NCI-H1436 treated with DMSO at 0.1 percent for 48 hours (cell line): Measurements from ENCODE around the gene SLC11A2.
"Not testable (repeated sequence)": the region's sequence is repeated elsewhere in the genome, so short reads cannot be mapped to it uniquely, and the experiment has no call there.

Source experiments
- DNase-seq: peaks from one replicate; lab custom pipeline; 2025; lab: John Stamatoyannopoulos, UW

The SLC11A2 gene

DNA sequence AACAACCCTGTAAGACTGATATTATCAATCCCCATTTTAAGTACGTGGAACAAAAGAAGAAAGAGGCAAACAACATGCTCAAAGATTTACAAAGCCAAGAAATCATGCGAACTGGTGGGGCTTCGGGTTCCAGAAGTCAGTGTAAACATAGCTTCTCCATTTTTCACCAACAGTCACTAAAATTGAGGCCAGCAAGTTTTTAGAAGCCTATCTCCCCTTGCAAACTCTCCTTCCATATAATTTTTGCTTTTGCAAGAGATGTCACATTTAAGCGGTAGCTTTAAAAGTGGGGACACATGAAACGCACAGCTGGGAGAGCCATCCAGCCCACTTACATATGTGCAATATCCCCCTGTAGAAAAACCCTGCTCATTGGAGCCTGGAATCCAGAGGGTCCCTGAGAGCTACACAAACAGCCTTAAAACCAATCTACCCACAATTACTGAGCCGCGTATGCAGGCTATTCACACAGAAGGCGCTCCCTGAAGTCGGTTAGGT lies 797 bp downstream of the SLC11A2 start:
- no peak for DNase-seq

DNA sequence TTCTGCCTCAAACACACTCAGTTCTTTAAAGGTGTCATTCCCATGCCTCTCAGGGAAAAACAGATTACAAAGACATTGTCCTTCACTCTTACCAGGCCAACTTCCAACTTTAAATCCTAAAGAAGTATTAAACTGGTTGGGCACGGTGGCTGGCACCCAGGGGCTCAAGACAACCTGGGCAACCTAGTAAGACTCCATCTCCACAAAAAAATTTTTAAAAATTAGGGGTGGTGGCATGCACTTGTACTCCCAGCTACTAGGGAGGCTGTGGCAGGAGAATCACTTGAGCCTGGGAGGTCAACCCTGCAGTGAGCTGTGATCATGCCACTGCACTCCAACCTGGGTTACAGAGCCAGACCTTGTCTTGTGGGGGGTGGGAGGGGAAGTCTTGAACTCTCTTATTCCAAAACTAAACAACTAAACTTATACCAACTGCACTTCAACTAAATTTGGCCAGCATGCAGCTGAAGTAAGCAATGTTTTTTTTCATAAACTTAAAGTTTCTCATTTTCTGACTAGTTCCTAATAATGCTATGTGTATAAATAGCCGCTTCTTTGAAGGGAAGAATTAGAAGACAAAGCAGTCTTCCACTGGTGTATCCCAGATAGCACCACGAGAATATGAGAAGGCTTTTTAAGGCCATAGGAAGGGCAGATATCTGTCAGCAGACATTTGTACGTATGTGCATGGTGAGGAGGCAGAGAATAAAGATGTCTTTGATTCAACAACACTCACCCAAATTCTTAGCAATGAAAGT lies 2.4 kb downstream of the SLC11A2 start:
- DNase-seq: no peak

DNA sequence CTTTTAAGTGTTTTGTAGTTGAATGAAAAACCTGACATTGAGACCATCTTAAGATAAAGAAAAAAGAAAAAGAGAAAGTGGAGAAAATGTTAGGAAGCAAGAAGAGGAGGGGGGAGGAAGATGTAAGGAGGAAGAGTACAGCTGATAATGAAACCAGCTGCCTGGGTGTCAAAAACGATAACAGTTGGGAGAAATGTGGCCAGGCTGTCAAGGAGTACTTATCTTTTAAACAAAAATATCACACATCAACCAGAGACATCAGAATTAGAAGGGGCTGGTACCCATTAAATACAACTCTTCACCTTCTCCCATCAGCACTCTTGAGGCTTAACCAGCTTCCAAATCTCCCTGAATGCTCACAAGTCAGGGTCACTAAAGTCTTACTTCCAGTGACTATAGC lies 4.5 kb downstream of the SLC11A2 start:
- no peak for DNase-seq

DNA sequence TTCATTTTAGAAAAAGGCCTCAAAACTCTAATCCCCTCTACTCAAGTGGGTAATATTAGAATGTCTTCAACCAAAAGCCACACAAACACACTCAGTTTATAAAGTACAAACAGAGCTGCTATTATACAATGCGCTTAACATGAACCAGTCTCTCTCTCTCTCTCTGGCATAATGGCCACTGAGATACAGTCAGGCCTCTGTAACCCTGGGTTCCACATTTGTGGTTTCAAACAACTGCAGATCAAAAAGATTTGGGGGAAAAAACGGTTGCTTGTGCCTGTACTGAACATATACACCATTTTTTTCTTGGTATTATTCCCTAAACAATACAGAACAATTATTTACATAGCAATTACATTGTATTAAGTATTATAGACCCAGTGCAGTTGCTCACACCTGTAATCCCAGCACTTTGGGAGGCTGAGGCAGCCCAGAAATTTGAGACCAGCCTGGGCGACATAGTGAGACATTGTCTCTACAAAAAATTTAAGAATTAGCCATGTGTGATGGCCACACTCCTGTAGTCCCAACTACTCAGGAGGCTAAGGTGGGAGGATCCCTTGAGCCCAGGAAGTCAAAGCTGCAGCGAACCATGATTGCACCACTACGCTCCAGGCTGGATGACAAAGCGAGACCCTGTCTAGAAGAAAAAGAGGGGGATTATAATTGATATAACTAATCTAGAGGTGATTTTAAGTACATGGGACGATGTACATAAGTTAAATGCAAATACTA lies 5.6 kb downstream of the SLC11A2 start:
- DNase-seq: no peak

DNA sequence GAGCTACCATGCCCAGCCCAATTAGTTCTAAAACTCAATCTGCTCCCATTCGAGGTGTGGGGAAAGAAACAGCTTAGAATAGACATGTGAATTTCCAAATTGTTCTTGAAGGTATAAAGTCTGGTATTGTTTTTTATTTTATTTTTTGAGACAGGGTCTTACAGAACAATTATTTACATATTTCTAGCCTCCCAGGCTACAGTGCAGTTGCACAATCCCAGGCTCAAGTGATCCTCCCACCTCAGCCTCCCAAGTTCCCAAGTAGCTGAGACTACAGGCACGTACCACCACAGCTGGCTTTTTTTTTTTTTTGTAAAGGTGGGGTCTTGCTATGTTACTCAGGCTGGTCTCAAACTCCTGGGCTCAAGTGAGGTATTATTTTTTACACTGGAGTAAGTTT lies 6.3 kb downstream of the SLC11A2 start:
- no peak for DNase-seq

DNA sequence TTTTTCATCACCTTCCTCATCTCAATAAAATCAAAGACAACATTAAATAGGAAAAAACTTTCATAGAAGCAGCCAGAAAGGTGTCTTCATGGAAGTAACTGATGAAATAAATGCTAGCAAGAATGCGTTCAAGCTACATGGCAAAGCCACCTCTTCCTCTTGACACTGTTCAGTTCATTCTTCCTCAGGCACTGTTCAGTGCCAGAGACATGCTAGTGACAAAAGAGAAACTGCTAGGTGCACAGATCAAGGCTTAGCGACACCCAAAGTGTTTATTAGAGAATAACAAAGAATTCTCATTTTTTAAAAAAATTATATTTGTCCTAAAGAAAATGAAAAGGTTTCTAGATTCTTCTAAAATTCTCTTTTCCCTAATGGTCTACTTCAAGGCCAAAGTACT lies 7.2 kb downstream of the SLC11A2 start:
- DNase-seq: no peak

DNA sequence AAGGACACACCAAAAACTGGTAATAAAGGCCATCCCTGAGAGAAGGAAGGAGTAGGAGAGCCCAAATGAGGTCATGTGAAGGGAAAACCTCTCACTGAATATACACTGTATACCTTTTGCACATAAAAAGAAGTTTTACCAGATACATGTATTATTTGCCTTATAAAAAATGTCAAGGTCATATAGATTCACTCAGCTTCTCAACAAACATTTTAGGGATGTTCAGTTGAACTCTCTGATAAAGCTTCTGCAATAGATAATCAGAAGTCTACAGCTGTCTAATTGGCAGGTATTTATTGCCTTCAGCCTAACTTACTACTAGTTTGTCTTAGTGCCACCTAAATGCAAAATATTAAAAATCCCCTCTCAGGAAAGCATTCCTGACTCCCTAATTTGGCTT lies 8.7 kb downstream of the SLC11A2 start:
- no peak for DNase-seq

DNA sequence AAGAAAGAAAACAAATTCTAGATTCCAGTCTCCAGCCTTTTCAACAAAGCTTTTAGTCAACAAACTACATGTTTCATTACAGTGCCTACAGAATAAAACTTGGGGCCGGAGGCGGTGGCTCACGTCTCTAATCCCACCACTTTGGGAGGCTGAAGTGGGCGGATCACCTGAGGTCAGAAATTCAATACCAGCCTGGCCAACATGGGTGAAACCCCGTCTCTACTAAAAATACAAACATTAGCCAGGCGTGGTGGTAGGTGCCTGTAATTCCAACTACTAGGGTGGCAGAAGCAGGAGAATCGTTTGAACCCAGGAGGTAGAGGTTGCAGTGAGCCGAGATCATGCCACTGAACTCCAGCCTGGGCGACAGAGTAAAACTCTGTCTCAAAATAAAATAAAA lies 11.7 kb downstream of the SLC11A2 start:
- DNase-seq: not testable (repeated sequence)

DNA sequence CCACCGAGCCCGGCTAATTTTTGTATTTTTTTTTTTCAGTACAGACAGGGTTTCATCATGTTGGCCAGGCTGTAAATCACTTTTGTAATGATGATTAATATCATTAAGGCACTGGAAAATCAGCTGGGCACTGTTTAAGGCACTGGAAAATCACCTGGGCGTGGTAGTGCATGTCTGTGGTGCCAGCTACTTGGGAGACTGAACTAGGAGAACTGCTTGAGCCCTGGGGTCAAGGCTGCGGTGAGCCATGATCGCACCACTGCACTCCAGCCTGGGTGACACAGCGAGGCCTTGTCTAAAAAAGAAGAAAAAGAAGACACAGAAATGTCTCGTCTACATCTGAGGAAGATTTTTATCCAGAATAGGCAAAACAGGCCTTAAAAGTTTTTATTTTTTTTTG lies 12.7 kb downstream of the SLC11A2 start:
- DNase-seq: no peak

DNA sequence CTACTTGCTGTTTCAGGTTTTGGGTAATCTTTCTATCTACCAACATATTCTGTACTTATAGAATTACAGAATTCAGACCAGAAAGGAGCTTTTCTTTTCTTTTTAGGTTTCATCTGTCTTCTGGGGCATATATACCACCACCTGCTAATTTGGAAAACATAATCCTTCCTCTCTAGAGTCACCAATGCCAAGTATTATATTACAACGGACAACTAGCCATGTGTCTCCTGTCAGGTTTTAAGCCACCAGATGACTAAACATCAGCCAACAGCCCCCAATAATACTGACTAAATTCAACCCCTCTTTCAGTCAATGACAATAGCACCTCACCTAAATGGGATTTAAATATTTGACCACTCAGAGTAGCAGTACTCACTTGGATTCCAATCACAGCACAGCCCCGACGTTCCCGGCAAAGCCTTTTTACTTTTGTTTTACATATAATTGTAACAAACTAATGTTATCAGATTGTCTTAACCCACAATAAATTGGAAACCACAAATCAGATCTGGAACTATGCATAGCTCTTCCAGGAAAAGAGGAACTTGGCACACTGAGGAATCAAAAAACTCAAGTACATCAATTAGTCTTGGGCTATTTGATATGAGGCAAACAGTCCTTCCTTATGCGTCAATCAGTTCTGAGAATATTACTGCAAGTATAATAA lies 13.5 kb downstream of the SLC11A2 start:
- no peak for DNase-seq

DNA sequence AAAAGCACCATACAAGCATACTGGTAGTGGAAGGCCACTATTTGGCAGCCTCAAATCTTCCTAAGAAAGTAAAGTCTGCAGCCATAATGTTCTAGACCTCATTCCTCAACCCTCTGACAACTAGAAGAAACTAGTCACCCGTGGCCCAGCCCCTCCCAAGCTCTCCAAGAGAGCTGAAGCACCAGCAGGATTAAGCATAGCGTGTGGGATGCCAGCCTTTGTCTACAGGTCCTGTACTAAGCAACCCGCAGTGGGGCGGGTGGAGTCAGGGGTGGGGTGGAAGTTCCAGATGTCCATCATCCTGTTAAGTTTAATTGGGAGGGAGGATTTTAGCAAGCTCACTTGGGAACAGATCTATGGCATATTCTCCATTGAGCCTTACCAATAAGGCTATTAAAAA lies 14.2 kb downstream of the SLC11A2 start:
- no peak for DNase-seq

DNA sequence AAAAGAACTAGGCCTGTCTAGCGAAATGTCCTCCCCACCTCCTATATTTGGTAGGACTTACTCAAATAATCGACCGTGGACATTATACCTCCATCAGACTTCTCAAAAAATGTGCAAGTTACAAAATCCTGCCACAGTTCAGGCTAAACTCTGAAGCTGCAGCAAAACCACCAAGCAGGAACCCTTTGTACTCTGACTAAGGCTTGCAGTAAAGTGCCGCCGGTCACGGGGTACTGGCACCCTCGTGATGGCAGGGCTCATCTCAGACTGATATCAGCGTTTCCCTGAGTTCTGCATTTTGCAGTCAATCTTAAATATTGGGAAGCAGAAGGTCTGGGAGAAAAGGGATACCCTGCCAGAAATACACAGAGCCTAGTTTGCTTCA lies 17.1 kb downstream of the SLC11A2 start:
- DNase-seq: no peak

DNA sequence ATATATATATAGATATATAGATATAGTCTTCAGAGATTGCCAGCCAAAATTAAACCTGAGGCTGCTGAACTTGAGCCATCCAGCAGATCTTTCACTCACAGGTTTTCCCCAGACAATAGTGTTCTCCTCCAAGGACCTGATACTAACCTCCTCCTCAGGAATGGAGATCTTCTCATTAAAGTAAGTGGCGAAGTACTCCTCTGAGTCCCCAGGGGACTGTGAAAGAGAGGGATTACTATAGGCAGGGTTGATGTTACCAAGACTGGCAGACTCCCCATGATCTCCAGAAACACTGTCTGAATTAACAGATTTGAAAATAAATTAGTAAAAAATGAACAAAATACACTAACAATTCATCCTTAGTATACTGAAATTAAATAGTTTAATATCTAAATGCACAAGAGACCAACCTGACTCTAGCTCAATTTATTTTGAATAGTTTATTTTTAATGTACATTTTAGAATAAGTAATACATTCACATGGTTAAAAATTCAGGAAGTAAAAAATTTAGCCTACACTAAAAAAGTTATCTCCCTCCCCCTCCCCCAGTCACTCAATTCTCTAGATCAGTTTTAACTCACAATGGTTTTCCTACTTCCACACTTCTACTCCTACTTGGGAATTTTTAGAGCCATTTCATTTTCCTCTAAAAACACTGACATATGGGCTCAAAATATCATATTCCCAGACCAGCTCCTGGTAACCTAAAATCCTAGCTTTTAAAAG lies 17.7 kb downstream of the SLC11A2 start:
- no peak for DNase-seq

DNA sequence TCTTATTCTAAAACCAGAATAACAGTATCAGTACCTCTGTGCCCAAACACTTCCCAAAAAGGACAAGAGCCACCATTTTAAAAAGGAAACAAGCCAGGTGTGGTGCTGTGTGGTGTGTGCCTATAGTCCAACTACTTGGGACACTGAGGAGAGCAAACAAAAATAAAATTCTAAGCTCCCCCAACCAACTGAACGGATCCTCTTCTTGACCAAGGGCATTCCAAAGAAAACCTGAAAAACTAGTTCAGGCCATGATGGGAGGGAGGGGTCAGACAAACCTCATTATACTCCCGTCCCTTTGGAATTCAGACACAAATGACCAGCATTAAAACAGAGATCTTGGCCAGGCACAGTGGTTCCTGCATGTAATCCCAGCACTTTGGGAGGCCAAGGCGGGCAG lies 20.5 kb downstream of the SLC11A2 start:
- no peak for DNase-seq

DNA sequence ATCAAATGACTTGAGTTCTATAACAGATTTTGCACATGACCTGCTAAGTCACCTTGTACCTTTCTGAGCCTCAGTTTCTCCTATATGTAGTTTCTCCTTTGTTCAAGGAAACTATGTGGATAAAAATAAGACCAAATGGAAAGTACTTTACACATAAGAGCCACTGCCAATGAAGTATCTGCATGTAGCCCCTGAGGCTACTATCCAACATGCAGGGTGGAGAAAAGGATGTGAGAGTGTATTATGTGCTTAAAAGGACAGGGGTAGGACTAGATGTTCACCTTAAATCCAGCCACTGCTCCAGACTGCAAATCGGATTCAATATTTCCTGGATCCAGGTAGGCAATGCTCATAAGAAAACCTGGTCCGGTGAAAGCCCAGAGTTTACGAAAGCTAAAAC lies 21.2 kb downstream of the SLC11A2 start:
- no peak for DNase-seq

DNA sequence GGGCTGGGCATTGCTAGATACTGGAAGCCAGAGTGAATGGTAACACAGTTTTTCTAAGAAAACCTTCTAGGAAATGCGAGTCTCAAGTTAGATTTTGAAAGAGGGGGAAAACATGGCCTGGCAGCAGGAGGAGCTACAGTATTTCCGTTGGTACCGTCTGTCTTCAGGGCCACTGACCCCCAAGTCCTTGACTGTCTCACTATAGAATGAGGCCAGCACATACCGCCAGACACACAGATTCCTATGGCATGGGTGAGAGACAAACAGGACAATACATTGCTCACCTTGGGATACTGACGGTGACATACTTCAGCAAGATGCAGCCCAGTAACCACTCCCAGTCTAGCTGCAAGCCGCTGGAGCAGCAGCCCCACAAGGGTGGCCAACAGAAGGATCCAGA lies 21.7 kb downstream of the SLC11A2 start:
- DNase-seq: no peak

DNA sequence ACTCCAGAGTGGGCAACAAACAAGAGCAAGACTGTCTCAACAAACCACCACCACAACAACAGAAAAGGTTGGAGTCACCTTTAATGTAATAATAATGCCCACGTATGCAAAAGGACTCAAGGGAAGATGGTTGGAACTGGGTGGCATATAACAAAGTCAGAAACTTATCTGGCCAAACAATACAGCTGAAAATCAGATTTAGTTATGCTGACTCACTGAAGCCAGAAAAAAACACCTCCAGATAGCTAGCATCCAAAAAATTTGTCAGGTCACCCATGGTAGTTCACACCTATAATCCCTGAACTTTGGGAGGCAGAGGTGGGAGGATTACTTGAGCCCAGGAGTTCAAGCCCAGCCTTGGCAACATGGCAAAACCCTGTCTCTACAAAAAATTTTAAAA lies 24.4 kb downstream of the SLC11A2 start:
- no peak for DNase-seq

DNA sequence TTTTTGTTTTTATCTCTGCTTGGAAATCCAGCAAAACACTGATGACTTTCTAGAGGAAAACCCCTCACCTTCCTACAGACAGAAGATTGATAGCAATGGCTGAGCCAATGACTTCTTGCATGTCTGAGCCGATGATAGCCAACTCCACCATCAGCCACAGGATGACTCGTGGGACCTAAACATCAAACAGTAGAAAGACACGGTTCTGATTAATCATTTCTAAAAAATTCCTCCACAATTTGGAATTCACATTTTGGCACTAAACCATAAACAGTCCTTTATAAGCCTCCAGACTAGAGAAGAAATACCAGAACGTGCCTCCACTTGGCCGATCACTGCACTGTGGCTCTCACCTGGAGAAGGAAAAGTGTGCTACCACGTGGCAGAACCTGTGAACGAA lies 25.9 kb downstream of the SLC11A2 start:
- DNase-seq: no peak

DNA sequence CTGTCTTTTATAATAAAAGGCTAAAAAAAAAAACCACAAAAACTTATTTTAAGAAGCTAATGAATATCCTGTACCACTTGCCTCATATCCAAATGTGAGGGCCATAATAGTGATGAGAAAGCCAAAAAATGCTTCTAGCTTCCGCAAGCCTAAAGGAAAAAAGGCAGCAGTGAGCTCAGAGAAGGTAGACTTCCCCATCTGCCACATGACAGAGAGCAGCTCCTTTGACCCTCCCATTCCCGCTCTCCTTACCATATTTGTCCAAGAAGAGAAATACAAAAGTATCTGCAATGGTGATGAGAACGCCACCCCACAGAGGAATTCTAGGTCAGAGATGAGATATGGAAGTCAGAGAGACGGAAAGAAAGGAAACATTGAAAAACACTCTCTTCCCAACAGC lies 27.1 kb downstream of the SLC11A2 start:
- no peak for DNase-seq

DNA sequence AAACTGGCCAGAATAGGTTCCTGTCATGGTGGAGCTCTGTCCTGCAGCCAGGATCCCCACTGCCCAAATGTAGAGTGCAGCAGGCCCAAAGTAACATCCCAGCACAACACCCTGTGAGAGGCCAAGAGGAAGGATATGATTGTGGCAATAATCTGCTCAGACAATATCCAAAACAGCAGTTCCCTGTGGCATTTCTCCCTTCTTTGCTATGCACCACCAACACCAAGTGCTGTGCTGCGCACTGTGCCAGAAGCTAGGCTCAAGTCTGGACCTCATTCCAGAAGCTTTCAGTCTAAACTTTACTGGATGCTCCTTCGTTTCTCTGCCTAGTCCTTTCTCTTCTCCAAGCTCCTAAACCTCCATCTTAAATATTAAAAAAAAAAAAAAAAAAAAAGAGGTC lies 33.4 kb downstream of the SLC11A2 start:
- DNase-seq: no peak

DNA sequence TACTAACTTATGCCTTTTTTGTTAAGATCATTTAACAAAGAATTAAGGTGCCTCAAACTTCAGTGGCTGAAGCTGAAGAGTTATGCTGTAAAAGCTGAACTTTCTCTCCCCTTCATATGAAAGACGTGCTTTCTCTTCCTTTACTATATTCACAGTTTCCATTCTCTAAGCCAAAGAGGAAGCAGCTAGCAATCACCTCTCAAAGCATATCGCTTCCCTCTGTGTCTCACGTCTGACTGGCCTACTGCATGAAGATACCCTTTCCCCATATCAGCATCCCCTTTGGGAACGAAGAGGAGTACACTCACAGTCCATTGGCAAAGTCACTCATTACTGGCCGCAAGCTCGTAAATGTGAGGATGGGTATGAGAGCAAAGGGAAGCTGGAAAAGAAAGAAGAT lies 34.9 kb downstream of the SLC11A2 start:
- no peak for DNase-seq

DNA sequence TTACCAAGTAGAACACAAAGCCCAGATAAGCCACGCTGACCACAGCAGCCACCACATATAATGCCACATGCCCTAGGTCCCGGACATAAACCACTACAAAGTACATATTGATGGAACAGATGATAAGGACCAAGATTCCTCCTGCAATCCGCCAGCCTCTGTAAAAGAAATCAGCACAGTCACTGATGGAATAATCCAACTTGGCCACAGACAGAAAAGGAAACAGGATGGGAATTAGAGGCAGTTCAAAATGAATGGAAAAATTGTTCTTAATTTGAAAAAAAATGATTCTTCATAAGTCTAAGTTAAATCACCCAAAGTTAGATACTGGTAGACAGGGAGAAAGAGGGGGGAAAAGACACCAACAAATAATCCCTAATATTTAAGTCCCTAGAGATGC lies 35.4 kb downstream of the SLC11A2 start:
- no peak for DNase-seq
